GM19395 (cell line): ENCODE data around the gene ROBO2.

Experiments
- ATAC-seq: cut with Tn5 transposase; IDR thresholded peaks from one replicate; pipeline ENCODE4 v1.9.1; 2021; ENCODE audit warnings: mild to moderate bottlenecking, moderate library complexity; ENCODE audit not compliant: unreplicated experiment

Gene ROBO2

DNA sequence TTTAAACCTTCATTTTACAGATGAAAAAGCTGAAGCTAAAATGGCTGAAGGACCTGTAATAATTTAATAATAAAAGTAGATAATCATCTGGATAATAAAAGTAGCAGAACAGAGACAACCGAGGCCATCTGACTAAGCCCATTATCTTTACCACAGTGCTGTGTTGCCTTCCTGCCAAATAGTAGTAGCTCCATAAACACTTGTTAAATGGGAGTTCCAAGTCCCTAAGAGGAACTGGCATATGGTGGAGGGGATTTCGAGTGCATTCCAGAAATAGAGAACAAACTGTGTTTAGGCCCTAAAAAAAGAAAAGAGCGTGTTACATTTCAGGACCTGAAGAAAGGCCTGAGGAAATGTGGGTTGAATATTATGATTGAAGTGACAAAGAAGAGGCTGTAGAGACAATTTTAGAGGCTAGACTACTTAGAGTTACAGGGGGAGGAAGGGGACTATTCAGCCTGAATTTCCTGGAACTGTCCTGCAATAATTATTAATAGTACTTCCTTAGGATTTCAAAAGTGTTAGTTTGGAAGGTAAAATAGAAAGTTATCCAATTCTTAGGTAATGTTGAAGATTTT is 424.3 kb downstream of the ROBO2 start:
- ATAC-seq, result no peak

DNA sequence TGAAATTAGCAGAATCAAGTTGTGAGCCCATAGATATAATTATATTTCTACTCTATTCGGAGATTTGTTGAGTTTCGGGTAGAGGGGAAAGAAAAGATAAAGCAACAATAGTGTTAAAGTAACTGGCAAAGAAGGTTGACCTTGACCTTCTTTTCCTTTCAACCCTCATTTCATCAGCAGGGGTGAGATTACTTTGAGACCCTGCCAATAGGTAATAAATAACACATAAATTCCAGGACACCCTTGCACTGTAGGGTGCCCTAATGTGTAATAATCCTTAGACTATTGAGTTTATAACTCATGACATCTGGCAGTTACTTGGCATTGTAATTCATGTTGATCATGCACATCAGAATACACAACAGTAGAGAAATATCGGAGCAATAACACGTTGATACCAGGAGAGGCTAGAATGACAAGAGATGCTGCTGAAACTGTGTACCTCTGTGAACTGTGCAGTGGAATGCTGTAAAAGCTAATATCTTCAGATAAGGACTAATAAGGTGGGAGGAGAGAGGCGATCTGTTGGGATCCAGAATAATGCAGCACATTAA is 426.7 kb downstream of the ROBO2 start:
- no peak for ATAC-seq

DNA sequence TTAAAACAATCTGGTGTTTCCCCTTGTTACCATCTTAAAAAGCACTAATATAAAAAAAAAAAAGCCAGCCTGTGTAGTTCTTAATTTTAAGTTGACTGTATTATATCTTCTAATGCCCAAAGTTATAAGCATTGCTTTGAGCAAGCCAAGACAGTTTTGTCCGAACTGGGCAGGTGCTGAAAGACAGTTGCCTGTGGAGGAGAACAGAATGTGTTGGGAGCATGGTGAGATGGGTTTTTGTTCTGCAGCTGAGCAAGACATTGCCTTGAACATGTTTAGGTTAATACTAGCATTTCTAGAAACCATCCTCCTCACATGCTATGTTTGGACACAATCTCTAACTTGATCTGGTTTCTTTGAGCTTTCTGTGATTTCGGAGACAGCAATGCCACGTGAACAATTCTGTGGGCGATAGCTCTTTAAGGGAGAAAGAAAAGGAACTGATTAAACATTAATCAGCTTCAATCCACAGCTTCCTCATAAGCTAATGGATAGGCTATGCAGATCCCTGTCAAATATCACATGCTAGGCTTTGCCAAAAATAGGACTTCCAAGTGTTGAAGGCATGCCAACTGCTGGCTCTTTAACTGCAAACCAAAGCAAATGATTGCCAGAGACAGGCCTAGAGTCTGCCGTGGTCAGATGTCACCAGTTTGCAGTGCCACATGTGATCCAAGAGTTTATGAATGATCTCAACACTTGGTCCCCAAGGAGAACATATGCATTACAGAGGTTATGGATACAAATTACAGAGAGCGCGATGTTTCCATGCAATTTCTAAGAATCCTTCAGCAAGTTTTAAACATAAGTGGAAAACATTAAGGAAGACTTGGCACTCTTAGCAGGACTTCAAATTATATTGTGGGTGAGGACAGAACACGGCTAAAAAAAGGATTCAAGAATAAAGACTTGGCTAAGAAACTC is 428.1 kb downstream of the ROBO2 start:
- no peak for ATAC-seq

DNA sequence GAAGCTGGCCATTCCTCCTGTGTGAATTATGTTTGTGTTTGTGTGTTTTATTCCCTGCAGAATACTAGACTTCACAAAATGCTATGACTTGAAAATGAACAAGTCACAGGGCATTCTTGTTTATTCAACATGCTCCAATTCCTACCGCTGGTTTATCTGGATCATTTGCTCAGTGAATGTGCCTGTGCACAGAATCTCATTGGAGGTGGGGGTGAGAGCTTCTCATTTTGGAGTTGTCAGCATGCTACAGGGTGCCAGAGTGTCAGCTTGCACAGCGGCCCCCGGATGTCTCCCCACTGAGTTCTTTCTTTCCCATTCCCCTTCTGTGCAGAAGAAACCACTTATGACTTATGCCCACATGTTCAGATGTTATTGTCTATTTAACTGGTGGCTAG is 428.7 kb downstream of the ROBO2 start:
- ATAC-seq, result no peak

DNA sequence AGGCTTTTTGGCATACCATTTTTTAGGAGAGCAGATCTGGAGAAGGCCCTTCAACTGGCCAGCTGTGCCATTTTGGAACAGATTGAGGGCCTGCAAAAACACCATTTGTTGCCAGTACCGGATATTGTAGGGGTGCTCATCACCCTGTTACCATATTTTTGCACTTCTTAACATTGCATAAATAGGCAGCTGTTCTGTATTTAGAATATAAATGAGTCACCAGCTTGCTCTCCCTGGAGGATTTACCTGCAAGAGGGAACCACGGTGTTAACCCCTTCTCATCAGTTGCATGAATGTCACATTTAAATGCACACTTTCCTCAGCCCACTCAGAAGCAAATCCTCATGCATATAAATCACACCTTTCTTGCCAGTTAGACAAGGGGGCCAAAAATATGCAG is 435.6 kb downstream of the ROBO2 start:
- ATAC-seq, result no peak

DNA sequence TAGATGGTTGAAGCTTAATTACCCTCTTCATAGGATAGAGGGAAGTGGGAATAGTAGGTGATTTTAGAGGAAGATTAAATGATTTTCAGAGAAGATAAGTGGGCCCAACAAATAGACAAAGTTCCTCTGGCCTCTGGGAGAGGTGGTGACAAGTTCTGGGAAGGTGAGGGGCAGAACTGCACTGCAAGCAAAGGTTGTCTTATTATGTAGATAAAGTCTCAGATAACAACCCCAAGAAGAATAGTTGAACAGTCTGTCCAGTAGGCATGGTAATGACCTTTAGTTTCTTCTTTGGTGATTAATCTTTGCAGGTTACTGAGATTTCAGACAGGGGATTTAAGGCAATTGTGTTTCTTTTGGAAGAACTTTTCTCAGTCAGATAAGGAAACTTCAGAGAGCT is 439.1 kb downstream of the ROBO2 start:
- ATAC-seq, result no peak

DNA sequence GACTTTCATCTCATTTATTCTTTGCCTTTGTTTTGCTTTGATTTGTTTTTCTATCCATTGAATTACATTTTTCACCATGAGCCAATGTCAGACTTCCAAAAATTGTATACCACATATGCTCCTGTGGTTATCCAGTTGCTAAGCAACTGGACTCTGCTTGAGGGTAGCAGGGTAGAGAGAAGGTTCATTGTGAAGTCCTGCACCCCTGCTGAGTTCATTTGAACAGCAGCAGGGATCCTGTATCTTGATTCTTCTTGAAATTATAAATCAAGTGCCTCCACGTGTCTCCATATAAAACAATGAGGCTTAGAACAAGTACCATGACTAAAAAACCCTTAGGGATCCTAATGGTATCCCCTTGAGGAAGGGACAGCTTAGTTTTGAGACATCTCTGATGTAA is 449.3 kb downstream of the ROBO2 start:
- no peak for ATAC-seq

DNA sequence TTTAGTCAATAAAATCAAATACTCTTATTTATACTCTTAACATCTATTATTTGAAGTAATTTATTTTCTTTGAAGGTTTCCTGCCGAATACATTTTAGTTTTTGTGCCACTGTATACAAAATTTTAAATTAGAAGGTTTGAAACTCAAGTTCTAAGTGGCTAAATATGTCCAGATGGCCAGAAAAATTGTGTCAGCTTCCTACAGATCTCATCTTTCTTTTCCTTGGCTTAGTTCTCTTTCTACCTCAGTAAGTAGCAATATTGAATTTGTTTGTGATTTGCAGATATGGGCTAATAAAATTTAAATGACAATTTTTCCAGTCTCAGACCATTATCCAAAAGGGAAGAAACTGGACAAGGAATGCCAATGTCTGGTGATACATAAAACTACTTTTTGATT is 452.1 kb downstream of the ROBO2 start:
- no peak for ATAC-seq

DNA sequence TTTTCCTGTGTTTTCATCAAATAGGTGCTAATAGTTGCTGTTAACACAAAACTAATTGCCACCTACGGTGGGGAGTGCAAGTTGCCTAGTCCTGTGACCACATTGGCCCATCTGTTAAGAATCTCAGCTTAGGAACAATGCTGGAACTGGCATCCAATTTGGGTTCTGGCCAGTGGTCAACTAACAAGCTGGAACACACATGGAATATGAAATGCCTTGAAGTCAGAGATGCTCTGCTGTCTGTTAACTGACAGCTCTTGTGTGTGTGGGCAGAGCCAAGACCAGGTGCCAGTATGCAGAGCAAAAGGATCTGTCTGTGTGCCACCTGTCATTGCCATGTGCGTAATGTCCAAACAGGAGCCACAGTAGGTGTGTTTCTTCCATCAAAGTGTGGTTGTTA is 460.8 kb downstream of the ROBO2 start:
- ATAC-seq, result no peak

DNA sequence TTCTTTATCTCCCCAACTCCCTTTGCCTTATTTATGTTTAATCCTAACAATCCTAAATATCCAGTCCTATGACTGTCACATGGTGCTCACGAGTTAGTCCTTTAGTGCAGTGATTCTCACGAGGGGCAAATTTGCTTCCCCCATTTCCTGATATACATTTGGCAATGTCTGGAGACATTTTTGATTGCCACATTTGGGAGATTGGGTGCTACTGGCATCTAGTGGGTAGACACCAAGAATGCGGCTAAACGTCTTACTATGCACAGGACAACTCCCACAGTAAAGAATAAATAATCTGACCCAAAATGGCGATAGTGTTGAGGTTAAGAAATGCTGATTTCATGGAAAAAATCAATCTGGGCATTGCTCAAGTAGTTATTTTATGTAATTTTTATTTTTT is 466.5 kb downstream of the ROBO2 start:
- ATAC-seq, result no peak

DNA sequence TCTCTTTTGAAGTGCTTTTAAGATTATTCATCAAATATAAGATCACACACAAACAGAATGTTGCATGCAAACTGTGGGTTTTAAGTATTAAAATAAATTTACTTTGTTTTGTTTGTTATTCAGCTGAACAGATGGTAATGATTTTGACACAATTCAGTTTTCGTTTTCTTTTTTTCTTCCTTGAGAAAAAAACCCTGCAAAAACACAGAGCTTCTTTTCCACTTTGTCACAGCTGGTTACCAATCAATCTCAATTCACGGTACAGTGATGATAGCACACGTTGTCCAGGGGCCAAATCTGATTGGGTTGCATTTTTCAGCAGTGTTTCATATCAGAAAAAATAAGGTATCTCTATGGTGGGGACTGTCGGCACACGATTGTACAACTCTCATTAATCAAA is 473.6 kb downstream of the ROBO2 start:
- no peak for ATAC-seq

DNA sequence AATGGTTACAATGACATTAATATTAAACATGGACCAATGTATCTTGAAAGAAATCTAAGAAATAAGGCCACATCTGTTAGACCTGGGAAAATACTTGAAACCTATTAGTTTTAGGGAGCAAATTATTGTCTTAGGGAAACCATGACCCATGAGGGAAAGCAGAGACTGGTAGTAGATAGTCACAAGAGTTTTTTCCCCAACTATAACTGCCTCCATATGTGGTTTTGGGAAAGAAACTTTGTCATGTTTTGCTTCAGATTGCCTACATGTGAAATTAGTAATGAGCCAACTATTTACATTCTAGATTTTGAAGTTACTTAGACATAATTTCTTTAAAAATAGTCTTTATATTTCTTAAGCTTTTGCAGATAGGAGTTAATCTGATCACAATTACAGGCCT is 474.9 kb downstream of the ROBO2 start:
- ATAC-seq, result no peak

DNA sequence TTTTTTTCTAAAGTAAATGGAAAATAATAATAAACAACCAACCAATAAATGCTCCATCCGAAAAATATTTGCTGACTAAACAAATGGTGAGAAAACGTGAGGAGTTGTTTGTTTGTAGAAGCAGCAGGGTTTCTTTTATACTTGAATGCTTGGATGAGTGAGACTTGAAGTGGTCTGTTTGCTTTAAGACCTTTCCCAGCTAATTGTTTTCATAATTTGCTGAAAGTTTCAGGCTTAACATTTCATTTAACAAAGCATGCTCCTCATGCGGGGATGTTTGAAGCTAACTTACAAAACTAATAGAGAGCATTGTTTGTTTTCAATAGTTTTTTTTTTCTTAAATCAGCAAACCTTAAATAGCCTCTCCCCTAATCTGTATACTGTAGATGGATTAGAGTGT is 484.6 kb downstream of the ROBO2 start:
- ATAC-seq, result no peak

DNA sequence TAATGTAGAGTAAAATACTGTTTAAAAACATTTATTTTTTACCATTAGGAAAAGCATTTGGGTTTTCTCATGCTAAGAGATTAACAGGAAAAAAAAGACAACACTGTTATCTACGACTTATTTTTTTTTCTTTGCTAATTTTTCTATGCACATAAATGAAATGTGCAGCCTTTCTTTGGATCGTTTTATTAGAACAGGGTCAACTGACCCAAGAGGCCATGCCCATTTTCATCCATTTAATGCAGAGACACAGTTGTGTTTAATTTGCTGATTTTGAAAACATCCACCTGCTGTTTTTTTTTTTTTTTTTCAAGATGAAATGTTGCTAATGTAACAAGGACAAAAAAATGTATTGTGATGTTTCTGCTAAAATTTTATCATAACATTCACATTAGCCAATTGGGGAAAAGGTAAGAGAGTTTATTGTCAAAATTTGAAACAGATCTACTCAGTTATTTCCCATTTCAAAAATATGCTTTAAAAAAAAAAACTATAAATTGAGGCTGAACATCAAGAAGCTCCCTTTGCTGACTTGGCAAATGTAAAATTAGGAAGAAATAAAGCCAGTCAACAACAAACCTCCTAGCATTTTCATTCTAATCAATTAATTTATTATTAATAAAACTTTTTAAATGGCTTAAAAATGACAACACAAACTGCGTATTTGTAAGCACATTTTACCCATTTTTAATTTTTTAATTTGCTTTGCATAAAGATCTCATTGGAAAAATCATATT is 485.2 kb downstream of the ROBO2 start:
- ATAC-seq, result no peak

DNA sequence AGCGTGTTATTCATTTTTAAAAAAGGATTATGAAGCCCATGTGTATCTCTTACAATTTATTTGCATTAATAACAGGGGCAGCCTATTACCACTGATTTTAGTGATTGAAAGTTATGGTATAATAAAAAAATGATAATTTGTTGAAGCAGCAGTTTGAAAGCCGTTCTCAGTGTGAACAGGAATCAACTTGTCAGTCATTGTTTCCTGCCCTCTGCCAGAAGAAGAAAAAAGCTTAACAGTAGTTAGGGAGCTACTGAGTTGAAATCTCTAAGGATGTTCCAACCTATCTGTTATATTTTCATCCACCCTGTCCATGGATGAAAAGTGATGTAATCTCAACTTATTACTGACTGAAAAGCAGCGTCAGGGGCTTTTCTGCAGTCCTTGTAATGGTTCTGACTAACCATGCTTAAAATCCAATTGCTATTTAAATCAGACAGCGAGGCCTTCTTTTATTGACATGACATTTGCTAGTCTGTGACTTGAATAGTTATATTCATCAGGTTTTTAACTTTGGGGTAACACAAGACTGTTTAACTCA is 486.7 kb downstream of the ROBO2 start:
- no peak for ATAC-seq

DNA sequence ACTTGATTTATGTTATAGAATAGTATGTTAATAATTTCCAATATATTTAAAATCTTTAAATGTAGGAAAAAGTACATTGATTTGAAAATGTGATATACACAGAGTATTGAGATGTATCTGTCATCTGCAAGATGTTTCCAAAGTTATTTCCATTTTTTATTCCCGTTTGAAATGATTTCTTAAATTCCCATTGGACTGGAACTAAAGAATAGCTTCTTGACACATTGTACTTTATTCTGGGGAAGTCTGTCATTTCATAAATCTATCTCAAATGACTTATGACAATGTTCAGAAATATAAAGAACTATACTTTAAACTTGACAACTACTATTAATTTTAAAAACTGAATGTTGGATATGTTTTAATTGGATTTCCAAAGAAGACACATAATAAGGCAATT is 489.6 kb downstream of the ROBO2 start:
- no peak for ATAC-seq

DNA sequence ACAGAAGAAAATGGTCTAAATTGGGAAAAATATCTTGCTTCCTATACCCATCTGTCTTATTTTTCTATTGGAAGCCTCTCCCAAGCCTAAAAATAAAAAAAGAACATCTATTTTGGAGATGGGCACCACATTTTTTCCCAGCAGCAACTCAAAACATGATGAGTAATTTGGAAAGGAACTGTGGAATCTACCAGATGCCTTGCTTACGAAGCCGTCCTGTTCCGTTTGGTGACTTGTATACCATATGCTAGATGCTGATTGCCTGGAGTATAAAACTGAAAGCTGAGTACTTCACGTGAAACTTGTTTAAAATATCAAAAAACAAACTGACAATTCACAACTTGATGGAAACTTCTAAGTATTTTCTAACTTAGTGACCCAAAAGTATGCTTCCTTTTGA is 491.0 kb downstream of the ROBO2 start:
- no peak for ATAC-seq

DNA sequence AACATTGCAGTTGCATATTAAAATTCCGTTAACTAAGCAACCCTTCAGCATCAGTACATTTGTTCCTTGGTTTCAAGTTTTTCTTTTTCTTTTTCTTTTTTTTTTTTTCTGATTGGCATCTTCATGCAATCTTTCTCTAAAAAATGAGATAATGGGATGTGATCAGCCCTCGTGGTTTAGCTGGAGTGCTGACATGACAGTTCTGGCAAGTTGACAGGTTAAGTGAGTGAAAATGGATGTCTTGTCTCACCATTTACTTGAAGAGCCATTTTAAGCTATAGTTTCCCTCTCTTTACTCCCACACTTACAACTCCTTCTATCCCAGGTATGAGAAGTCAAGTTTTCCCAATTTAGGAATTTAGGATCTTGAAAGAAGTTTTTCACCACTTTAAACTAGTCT is 495.2 kb downstream of the ROBO2 start:
- ATAC-seq, result no peak

DNA sequence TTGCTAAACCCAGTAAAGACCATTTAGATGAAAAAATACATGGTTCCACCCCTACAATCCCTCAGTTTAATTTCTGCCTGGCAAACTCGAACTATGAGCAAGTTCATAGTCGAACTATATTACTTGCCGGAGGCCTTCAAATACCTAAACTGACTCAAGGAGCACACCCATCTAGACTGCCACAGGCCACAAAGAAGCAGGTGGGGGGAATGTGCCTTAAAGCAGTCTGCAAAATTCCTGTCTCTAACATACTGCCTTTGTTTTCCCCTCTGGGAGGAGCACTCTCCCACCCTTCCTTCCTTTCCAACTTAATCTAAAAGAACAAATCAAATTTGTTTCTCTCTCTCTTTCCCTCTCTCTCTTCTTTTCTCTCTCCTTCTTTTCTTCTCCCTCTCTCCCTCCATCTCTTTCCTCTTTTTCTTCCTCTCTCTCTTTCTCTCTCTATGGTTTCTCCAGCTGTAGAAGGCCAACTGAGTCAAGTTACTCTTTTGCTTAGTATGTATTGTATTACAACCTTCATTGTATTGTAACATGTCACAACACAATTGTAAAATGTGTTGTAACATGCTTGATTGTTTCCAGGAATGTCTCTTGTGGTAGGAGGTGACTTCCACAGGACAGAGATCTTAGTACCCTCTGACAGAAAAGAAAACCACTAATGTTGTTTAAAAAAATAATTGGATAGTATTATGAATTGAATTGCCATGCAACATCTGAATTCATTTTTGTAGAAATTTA is 496.3 kb downstream of the ROBO2 start:
- ATAC-seq, result no peak

DNA sequence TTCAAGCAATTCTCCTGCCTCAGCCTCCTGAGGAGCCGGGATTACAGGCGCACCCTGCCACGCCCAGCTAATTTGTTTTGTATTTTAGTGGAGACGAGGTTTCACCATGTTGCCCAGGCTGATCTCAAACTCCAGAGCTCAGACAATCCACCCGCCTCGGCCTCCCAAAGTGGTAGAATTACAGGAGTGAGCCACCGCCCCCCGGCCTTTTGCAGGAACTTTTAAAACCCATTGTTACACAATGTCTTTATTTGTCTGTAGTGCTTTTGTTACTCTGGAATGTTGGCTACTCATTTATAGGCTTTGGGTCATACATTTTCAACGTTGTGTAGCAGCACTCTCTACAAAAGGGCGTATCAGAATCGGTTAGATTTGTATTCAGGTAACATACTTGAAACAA is 499.1 kb downstream of the ROBO2 start:
- no peak for ATAC-seq

DNA sequence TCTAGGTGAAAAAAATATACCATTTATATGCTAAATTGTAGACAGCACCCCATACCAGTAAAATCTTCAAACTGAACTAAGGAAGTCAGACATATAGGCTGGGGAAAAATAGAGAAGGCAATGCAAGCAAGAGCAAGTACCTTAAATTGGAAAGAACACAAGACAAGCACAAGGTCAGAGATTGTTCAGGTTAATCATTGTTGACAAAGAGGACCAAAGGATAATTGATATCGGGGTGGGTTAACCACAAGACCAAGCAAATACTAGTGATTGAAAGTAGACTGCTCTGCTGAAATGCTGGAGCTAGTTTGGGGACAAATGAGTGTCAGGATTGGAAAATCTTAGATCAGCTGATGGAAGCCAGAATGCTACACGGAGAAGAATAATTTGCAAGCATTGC is 499.8 kb downstream of the ROBO2 start:
- ATAC-seq, result no peak
